Measurements from ENCODE around the gene POLE2. TPM values are rescaled to one million over a fixed set of nuclear protein-coding genes. Genes with fewer than 3 reads are reported as not detected.

The POLE2 gene
- total and polyA plus RNA-seq, 2 of the 13 experiments (the other 11 are each of a cell fraction or from before 2014, with no cell fraction given), result 16.6 to 37.0 TPM

GRCh38 chr14:49721733-49722435 is 33.9 kb upstream of the POLE2 start (continued):
- peak; percentile 70; the same call in 1 of the 2 replicates for TF ChIP-seq FOXK1 (CRISPR knock-in tag; IDR thresholded peaks at IDR 0.05; ENCODE audit: borderline replicate concordance, low read depth)
- 0 out of 2 replicates have a peak, but pooled peaks have one; percentile 32 for TF ChIP-seq KLF6 (CRISPR knock-in tag; IDR thresholded peaks at IDR 0.05)
- TF ChIP-seq DPF2 (CRISPR knock-in tag; IDR thresholded peaks at IDR 0.05; ENCODE audit: borderline replicate concordance, low read depth), result peak; percentile 77
- 0 out of 2 replicates have a peak, but pooled peaks have one; percentile 38 for TF ChIP-seq HOXA5 (CRISPR knock-in tag; IDR thresholded peaks at IDR 0.05)
- peak; percentile 73; the same call in 1 of the 2 replicates for TF ChIP-seq NCOA1 (CRISPR knock-in tag; IDR thresholded peaks at IDR 0.05)
- peak; percentile 86 for TF ChIP-seq FOXP4 (CRISPR knock-in tag; IDR thresholded peaks at IDR 0.05)
- peak; percentile 76 for TF ChIP-seq HNF4G (IDR thresholded peaks at IDR 0.05; ENCODE audit: borderline replicate concordance, low read depth, low read length)
- TF ChIP-seq HNF4G (CRISPR knock-in tag; IDR thresholded peaks at IDR 0.05; ENCODE audit: borderline replicate concordance, low read depth), result peak; percentile 79
- 0 out of 2 replicates have a peak, but pooled peaks have one; percentile 22 for TF ChIP-seq NFYB (CRISPR knock-in tag; IDR thresholded peaks at IDR 0.05)
- TF ChIP-seq AHDC1 (CRISPR knock-in tag; IDR thresholded peaks at IDR 0.05; ENCODE audit: borderline replicate concordance), result peak; percentile 84; the same call in 1 of the 2 replicates
- peak; percentile 80; the same call in 1 of the 2 replicates for TF ChIP-seq RELA (CRISPR knock-in tag; IDR thresholded peaks at IDR 0.05)
- TF ChIP-seq GATAD2A (CRISPR knock-in tag; IDR thresholded peaks at IDR 0.05), result peak; percentile 90
- TF ChIP-seq MIXL1 (CRISPR knock-in tag; IDR thresholded peaks at IDR 0.05), result peak; percentile 55; the same call in 1 of the 2 replicates
- TF ChIP-seq HMGXB4 (CRISPR knock-in tag; IDR thresholded peaks at IDR 0.05; ENCODE audit: borderline replicate concordance in 1 of 2, low read depth in 1 of 2), result peak in 1 of 2 experiments; percentile 54; a peak in 1 of 4 replicates
- TF ChIP-seq ZNF7 (CRISPR knock-in tag; IDR thresholded peaks at IDR 0.05), result peak; percentile 72; the same call in 1 of the 2 replicates
- peak; percentile 69 for TF ChIP-seq ZNF574 (CRISPR knock-in tag; IDR thresholded peaks at IDR 0.05)
